ENCODE data around the gene NKTR.

DNA sequence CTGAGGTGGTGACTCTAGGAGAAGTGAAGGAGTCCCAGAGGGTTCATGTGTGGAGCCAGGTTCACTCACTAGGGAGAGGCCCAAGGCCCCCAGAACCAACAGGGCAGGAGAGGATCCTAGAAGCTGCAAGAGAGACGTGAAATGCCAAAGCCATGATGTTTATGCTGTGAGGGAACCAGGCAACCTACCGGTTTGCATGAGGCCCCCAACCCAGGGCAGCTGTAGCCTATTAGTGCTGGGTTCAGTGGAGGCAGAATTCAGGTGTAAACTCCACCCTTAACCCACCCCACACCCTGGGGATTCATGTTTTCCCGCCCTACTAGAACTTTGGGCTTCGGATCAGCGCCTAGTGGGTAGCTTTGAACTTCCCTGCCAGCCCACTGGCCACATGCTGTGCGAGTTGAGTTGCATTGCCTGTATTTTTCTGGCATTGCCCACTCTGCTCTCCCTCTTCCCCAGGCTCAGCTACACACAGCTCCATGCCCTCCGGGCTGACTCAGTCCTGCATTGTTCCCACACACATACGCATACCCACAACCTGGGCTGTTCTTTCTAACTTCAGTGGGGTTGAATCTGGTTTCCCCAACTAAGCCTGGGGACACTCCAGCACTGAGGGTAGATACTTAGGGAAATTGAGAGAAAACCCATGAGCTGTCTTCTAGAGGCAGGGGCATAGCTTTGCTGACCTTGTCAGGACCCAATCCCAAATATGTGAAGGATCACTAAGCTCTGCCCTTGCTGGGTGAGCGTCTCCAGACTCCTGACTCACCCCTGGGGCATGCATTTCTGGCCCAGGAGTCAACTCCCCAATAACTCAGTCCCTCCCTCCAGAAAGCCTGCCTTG lies 51.0 kb downstream of the NKTR start:
- TF ChIP-seq POLR2A (IDR thresholded peaks at IDR 0.05) (no peak), POLR2AphosphoS5 (IDR thresholded peaks at IDR 0.05) (no peak)
- TF ChIP-seq, protein P1, sequence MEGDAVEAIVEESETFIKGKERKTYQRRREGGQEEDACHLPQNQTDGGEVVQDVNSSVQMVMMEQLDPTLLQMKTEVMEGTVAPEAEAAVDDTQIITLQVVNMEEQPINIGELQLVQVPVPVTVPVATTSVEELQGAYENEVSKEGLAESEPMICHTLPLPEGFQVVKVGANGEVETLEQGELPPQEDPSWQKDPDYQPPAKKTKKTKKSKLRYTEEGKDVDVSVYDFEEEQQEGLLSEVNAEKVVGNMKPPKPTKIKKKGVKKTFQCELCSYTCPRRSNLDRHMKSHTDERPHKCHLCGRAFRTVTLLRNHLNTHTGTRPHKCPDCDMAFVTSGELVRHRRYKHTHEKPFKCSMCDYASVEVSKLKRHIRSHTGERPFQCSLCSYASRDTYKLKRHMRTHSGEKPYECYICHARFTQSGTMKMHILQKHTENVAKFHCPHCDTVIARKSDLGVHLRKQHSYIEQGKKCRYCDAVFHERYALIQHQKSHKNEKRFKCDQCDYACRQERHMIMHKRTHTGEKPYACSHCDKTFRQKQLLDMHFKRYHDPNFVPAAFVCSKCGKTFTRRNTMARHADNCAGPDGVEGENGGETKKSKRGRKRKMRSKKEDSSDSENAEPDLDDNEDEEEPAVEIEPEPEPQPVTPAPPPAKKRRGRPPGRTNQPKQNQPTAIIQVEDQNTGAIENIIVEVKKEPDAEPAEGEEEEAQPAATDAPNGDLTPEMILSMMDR (IDR thresholded peaks at IDR 0.05) = no peak
